D341Med (cell line): ENCODE data around the gene LCE5A.
"Not testable (repeated sequence)": the region's sequence is repeated elsewhere in the genome, so short reads cannot be mapped to it uniquely, and the experiment has no call there.

Experiments used
- DNase-seq: peaks from one replicate; pipeline ENCODE4 v3.0.0; 2012; ENCODE audit warnings: low spot score

LCE5A gene

DNA sequence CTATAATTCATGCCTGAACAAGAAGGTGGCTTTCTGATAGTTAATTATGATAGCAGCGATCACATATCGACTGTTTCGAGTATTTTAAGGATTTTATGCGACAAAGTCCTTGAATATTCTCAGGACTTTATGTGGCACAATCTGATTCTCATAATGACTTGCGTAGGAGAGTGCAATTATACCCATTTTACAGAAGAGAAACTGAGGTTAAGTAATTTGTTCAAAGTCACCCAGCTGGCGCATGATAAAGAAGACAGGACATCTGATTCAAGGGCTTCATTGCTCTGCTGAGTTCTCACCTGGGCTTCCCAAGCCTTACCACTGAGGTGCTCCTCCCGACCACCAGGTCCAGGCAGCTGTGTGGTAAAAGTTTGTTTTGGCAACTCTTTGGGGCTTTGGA is 5.5 kb downstream of the LCE5A start:
- no peak for DNase-seq

DNA sequence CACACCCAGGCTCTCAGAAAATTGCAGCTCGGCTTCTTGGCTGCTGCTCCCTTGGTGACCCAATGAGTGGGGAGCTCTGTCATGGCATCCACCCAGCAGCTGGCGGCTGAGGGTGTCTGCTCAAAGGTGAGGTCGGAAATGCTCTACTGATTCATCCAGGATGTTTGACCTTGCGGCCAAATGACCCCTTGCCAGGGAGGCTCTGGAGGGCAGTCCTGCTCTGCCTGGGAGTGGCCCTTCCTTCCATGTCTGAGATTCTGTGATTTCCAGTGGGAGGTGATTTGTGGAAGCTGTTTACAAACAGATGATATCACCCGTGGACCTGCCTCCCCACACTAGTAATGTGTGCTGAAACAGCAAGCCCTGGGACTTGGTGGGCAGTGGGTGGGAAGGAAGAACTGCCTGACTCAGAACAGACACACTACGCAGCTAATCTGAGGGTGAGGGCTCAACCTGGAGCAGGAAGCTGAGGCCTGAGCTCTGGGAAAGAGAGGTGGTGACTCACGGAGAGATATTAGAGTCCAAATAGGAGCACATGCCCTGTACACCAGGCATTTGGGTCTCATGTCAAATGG is 6.7 kb downstream of the LCE5A start:
- no peak for DNase-seq

- no peak for DNase-seq
These were observed 9.2 kb downstream of the LCE5A start for GRCh38 chr1:152519851-152520250.

DNA sequence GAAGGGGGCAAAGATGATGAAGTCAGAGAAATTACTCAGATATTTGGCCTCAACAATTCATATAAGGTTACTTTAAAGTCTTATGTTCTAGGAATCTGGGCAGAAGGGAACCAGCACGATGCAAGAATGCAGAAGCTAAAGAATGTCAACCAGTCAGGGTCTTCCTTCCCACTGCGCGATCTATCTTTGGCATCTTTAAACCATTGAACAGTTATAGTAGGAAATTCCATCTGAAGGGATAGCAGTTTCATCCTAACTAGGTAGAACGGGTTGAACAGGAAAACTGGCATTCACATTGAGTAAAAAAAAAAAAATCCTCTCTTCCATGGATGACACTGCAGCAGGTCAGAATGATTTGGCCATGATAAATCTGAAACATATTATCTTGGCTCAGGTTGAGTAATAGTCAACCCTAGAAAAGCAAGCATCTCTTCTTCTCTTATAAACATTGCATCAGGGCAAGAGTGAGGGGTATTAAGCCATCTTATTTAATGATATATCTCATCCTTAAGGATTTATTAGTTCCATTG is 10.0 kb downstream of the LCE5A start:
- DNase-seq: no peak

GRCh38 chr1:152525080-152525641 is 14.6 kb downstream of the LCE5A start:
- DNase-seq: no peak

- DNase-seq: no peak
These were observed 22.8 kb downstream of the LCE5A start for GRCh38 chr1:152533327-152533938.

DNA sequence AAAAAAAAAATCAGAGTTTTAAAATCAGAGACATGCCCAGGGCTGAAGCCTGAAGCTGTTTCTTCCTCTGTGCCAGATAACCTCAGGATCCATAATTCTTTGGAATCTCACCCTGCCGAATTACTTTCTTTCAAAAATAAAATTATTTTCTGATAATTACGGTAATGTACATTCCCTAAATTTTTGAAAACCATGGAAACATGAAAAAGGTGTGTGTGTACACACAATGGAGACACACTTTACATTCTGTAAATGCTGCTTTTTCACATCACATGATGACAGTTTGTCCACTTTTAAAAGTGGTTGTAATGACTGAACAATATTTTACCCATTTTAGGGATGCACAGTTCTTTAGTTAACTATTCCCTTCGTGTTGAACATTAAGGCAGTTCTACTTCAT is 25.2 kb downstream of the LCE5A start:
- no peak for DNase-seq

GRCh38 chr1:152537496-152537895 is 26.9 kb downstream of the LCE5A start:
- DNase-seq: no peak

GRCh38 chr1:152539901-152540300 is 29.3 kb downstream of the LCE5A start:
- no peak for DNase-seq

DNA sequence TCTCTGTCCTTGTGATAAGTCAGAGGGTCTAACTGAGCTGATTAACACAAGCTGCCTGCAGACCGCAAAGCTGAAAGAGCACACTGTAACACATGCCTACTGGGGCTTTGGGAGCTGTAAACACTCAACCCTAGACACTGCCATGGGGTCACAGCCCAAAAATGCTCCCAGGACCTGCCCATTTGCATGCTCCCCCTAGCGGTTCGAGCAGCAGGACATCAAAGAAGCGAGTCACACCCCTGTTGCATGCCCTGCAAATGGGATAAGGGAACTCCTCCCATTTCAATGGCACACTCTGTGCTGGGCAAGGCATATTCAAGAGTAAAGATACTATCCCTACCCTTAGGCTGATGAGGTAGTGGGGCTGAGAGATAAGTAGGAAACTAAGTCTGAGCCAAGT is 33.2 kb downstream of the LCE5A start:
- DNase-seq: no peak

- DNase-seq: no peak
These were observed 36.1 kb downstream of the LCE5A start for GRCh38 chr1:152546704-152547103.

DNA sequence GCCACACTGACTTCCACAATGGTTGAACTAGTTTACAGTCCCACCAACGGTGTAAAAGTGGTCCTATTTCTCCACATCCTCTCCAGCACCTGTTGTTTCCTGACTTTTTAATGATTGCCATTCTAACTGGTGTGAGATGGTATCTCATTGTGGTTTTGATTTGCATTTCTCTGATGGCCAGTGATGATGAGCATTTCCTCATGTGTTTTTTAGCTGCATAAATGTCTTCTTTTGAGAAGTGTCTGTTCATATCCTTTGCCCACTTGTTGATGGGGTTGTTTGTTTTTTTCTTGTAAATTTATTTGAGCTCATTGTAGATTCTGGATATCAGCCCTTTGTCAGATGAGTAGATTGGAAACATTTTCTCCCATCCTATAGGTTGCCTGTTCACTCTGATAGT is 37.8 kb downstream of the LCE5A start:
- DNase-seq: not testable (repeated sequence)
